GM21515 (cell line): ENCODE data around the gene SIAH3.

ENCODE experiments used
- ATAC-seq: cut with Tn5 transposase; IDR thresholded peaks from one replicate; pipeline ENCODE4 v1.9.1; 2021; ENCODE audit not compliant: unreplicated experiment

SIAH3 gene

DNA sequence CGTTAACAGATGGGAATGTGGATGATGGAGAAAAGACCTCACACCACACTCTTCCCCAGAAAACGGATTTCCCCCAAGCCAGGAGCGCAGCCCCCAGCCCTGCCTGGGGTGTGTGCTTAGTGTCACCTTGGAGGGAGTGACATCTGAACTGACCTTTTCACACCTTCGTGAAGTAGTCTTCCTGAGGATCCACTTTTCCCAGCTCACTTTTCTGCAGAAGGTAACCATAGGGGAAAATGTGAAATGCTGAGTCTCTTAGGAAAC lies 26.2 kb downstream of the SIAH3 start:
- no peak for ATAC-seq

DNA sequence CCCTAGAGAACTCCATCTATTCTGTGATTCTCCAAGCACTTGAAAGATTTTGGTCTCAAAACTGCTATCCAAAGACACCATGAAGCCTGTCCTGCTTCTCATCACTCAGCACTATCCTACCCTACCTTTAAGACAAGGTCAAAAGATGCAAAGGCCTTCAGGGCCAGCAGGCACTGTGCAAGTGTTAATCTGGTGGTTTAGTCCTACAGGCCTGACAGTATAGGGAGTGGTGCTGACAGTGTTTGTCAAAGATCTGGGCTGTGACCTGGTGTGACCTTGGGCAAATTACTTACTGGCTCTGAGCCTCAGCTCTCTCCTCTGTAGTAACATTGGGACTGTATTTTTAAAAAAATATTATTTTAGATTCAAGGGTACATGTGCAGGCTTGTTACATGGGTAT lies 28.0 kb downstream of the SIAH3 start:
- ATAC-seq: no peak

DNA sequence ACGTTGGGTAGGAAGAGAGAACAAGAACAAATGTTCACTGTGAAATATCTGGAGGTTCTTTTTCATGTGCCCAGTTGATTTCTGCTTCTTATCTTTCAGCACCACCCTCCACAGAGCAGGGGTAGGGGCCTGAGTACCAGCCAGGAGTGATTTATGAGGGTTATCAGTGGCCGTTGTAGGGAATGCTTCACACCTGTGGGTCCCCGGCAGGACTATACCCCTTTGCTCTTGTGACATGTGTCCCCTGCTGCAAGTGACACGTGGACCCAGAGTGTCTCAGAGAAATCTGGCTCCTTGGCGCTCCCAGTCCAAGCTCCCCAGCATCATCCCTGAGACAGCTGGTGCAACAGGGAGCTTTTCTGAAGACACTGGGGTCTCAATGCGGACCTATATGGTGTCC lies 29.7 kb downstream of the SIAH3 start:
- ATAC-seq: no peak

DNA sequence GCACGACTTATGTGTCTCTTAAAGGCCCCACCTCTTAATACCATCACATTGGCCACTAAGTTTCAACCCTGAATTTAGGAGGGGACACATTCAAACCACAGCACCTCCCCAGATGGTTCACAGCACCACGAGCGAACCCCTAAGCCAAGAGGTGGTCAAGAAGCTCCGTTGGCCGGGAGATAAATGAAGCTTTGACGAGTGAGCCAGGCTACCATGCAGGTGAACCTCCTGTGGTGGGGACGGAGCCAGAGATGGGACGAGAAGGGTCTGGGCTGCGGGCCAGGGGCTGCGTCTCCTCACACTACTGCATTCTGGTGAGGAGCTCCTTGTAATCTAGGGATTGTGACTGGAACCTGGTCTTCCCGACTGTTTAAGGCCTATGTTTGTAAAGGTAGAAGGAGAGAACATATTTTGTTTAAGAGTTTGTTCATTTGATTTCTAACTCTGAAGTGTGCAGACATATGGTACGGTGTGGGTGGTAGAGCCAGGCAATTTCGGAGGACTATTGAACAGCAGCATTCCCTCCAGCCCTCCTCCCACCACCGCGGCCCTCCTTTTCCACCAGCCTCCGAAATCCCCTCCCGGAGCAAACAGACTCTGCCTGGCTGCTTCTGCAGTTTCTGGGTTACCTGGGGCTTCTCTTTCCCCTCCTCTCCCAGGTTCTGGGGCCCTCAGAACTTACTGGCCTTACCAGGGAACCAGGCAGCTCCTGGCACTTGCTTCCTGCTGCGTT lies 31.3 kb downstream of the SIAH3 start:
- no peak for ATAC-seq

DNA sequence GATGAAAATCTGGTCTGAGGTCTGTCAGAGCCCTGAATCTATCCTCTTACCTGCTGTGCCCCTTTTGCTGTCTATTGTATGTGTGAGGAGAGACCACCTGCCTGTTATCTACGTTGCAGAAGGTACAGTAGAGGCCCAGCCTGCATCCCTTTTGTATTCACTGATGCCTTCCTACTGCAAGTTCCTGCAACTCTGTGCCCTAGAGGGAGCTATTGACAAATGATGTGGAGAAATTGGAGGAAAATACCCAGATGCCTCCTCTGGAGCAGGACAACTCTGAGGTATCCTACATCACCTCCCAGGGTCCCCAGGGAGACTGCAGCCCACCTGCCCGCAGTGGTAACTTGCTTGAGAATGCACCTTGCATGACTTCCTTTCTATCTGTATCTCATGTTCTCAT lies 33.7 kb downstream of the SIAH3 start:
- no peak for ATAC-seq

DNA sequence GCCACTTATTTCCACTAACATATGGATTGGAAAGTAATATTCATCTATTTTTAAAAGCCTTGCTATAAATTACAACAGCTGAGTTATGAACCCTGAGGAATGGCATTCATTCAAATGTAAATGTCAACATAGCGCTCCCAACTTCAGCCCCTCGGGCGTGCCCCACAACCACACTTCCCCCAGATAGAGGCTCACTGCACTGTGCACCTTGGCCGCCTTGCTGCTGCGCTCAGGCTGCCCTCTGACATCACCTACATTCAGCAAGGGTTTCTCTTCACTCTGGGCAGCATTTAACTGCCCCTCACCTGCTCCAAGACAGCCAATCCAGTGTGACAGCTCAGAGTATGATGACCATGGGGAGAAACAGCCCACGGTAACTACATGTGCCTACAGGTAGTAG lies 35.1 kb downstream of the SIAH3 start:
- no peak for ATAC-seq

DNA sequence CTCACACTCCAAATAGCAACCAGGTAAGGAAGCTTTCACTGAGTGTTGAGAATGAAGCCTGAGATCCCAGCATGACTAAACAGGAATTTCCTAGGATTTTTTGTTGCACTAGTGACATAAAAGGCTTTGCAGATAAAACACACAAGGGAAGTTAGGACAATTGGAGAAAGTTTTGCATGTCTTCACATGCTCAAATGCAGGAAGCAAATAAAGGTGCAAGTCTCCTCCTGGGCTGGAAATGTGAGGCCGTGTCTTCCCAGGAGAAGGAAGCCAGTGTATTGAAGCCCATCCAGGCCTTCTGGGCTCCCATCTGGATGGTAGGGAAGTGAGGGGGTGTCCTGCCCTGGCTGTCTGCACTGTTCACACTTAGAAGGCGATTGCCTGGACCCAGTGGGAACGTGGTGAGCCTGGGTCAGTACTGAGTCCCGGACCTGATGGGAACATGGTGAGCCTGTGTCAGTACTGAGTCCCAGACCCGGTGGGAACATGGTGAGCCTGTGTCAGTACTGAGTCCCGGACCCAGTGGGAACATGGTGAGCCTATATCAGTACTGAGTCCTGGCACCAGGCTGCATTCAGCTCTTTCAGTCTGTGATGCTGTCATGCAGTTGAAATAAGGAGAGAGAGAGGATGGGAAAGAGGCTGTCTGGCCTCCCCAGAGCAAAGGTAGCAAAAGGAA lies 38.7 kb downstream of the SIAH3 start:
- ATAC-seq: no peak

DNA sequence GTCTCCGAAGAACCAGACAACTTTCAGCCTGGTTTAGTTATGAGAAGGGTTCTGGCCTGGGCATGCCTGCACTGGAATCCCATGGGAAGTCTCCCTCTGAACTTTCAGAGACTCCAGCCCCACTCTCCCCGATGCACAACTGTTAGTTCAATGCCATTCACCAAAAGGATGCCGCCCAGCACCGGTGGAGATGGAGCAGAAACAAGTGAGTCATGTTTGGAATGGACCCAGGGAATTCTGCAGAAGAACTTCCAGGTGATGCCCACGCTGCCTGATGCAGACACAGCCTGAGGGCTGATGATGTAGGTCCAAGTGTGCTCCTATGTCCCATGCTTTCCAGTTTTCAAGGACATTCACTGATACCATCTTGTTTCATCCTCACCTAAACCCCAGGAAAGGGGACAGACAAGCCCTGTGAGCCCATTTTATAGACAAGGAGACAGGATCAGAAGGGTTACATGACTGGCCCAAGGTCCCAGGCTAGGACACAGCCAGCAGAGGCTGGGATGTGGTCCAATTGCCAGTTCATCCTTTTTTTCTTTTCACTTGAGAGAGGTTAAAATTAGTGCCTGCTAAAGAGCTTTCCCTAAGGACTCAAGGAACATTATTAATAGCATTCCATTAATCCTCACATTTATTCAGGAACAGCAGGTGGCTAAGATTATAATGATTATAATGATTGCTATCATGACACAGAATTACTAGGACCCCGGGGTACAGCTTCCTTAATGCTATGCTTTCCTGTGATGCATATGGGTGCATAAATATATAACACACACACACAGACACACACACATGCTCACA lies 39.5 kb downstream of the SIAH3 start:
- ATAC-seq: no peak

DNA sequence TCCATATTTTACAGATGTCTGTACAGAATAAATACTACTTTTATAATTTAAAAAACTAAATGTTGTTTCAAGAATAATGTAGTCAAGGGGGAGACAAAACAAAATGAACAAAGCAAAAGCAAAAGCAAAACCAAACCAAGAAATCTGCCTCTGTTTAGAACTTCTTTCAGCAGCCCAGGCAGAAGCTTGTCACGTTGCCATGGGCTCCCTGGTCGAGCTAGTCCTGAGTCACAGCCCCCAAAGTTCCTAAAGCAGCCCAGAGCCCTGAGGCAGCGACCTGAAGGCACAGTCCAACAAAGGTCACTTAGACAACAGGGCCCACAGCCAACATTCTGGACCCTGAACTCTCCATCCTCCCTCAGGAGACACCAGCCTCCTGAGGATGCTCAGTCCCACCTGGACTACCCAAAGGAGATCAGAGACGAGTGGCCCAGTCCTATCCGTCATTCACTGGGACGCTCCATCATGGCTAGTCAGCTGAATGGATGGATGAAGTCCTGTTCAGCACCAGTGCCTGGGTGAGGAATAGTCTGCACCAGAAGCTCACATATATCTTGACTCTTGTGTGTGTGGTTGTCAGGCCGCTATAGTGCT lies 41.7 kb downstream of the SIAH3 start:
- no peak for ATAC-seq

DNA sequence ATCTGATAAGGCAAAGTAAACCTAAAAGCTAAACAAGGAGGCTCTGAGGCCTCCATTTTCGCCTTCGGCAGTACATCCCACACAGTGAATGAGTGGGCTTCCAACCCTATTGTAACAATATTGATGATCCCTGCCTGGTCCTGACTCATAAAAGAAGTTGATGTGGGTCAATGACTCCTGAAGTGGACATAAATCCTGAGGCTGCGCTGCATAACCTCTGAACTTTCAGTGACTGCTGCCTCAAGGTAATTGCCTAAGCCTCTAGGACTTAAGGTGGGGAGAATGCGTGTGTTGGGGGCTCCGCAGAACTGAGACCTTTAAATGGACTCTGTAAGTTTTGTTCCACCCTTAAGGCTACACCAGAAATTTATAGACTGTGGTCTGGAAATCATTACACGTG lies 42.6 kb downstream of the SIAH3 start:
- ATAC-seq: no peak

DNA sequence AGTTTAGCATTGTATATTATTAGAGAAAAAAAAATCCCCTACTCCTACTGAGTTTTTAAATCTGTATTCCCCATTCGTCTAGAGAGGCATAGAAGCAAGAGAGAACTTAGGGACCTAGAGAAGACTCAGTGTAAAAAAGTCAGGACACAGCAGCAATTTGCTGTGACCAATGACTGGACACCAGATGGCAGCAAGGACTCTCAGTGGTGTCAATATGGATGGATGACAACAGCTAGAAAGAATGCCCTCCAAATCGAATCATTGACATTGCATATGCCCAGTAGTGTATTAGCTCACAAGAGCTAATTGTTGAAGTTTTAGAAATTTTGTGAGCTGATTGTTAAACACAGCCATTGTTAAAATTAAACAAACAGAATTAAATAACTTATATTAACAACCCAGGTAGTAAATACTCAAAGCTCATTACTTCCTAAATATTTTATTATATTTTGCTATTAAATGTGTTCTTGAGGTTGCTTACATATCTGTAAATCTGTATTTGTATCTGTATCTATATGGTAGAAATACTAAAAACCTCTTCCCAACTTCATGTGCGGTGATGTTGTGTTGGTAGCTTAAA lies 43.9 kb downstream of the SIAH3 start:
- no peak for ATAC-seq

DNA sequence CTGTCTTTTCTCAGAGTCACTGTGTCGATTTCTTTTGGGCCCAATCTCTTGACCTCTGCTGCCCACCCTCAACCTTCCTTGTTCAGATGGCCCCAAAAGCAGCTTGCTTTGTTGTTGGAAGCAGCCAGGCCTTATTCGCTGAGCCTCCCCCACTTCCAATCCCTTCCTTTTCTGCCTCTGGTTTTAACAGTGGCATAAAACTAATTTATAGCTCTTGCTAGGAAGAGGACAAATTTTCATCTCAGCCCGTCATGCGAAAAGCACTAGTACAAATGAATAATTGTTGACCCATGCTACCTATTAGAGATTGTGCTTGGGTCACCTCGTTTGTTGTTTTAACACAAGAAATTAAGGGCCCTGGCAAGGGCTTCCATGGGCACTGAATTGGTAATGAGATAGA lies 51.1 kb downstream of the SIAH3 start:
- no peak for ATAC-seq

DNA sequence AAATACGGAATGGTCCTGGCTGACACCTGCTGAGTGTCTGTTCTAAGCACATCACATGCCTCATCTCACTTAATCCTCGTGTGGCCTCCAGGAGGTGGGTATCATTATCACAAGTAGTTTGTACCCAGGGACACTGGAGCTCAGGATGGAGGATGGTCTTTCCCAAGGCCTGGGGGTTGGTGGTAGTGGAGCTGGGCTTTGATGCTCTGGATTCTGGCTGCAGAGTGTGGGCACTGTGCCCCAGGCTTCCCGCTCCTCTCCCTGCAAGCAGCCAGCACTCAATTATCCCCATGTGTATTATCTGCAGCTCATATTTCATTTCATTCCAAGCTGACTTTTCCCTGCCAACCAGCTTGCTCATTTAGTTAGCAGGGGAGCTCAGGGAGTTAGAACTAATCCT lies 52.1 kb downstream of the SIAH3 start:
- no peak for ATAC-seq

DNA sequence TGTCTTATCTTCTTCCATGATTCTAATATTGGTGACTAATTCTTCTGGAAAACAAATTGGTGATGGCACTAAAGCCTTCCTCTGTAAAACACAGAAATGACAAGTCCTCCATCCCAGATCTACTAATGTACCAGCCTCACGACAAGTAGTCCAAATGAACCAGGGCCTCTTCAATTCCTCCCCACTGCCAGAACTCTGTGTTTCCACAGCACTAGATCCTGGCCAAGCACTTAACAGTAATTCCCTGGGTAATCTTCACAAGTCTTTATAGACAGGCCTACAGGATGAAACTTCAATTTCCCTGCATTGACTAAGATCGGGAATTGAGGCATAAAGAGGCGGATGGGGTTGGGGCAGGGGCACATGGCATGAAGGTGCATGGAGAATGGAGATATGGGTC lies 52.7 kb downstream of the SIAH3 start:
- no peak for ATAC-seq

DNA sequence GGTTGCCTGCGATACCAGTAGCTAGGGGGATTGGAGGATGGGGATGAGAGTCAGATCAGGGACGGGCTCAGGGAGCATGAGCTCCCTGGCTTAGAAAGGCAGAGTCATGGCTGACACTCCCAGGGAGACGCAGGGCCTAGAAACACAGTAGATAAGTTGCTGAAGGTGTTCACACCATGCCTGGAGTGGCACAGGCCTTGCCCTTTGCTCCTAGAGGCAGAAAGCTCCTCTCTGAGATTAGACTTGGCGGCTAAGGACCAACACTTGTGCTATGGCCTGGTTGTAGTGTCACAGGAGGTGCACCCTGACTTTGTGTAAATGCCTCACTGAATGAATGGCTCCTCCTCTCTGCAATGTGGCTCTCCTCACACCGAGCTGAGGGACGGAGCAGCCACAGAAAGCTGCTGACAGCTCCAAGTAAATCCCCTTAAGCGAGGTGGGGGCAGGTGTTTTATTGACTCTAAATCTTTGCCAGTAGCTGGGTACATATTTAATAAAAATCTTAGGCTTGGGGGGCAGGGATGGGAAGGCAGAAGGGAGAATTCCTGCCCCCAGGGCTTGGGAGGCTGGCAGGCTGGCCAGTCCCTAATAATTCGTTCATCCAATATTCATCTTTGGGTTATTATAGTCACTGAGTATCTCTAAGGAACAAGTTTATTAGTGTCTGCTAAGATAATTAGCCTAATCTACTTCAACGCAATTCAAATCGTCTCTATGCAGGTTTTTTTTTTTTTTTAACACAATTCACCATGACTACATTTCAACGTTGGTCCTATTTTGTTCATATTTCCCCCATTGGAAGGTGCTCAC lies 54.9 kb downstream of the SIAH3 start:
- no peak for ATAC-seq

DNA sequence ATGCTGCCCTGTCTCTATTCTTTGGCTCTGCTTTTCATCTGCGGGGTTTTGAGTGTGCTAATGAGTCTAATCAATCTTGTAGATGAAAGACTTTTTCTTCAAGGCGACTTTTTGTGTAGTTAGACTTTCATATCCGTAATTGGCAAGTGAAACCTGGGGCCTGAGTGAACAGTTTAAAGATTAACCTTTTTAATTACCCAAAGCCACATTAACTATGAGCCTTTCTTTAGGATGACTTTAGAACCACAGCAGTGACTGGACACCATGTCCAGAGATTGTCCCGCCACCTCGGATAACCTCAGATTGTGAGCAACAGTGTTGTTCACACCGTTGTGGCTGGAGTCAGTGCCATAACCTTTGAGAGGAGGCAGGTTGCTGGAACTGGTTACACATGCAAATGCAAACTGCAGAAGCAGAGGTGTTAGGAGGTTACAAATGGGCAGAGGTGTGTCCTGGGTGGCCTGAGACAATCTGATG lies 58.7 kb downstream of the SIAH3 start:
- no peak for ATAC-seq

DNA sequence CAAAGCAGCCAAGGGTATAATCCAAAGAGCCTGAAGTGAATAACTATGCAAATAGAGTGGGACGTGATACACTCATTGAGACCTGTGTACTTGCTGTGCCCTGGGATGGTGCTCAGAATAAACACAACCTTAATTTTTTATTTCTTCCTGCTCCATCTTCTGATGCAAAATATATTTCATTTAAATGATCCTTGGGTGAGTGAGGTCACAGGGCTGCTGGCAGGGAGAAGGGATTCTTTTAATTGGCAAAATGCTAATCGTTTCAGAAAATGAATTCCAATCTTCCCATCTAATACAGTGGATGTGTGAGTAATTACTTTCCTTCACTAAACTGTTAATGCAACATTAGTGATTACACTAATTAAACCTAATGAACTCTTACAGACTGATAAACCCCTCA lies 63.5 kb downstream of the SIAH3 start:
- no peak for ATAC-seq

DNA sequence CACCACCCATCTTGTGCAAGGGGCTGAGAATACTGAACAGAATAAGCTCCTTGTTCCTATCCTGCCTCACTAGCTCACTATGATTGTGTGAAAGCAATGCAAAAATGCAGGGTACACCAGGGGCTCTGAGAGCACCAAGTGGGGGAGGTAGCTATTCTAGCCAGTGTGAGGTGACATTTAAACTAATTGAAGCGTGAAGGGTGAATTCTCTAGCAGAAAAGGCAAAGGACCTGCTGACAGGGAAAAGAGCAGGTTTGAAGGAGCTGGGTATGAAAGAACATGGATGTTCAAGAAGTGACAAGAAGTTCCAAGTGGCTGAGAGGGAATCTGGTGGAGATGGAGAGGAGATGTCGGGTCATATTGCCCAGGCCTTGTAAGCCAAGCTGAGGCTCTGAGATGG lies 64.2 kb downstream of the SIAH3 start:
- no peak for ATAC-seq

DNA sequence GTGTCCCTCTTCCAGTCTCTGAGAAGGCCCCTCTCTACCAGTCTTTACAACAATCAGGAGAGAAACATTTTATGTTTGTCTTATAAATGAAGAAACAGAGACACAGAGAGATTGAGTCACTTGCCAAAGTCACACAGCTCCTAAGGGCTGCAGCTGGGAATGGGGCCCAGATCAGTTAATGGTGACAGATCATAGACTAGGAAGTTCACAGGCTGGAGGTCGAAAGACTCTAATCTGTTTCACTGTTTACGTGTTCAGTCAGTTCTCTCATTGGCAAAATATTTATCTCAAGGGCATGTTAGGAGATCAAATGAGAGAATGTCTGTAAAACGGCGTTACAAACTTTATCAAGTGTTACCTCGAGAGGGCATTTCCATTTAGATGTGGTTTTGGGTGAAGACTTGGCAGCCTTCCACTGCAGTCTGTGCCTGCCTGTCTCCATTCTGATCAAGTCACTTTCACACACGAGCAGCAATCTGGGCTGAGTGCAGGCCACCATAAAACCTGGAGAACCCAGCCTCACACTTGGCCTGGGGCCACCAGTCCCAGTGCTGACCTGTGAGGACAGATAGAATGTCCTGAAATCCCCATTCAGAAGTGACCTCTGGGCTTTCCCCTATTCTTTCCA lies 65.1 kb downstream of the SIAH3 start:
- ATAC-seq: no peak
